Germinal center (tissue), 1 donor: Measurements from ENCODE around the gene TMEM209.
"Not testable (repeated sequence)": the region's sequence is repeated elsewhere in the genome, so short reads cannot be mapped to it uniquely, and the experiment has no call there.

Experiments
- DNase-seq: peaks from one replicate; pipeline ENCODE4 v3.0.0; 2012; ENCODE audit warnings: mixed read lengths, low spot score

The TMEM209 gene

GRCh38 chr7:130218806-130219620 is 13.8 kb upstream of the TMEM209 start:
- no peak for DNase-seq

- DNase-seq: no peak
Measured at GRCh38 chr7:130216750-130217149, 11.5 kb upstream of the TMEM209 start.

- no peak for DNase-seq
Measured at GRCh38 chr7:130216025-130216424, 10.8 kb upstream of the TMEM209 start.

- no peak for DNase-seq
Measured at GRCh38 chr7:130213828-130214227, 8.6 kb upstream of the TMEM209 start.

GRCh38 chr7:130210181-130210935 is 5.2 kb upstream of the TMEM209 start:
- DNase-seq: no peak

- DNase-seq: no peak
Measured at GRCh38 chr7:130208516-130208915, 3.3 kb upstream of the TMEM209 start.

- no peak for DNase-seq
Measured at GRCh38 chr7:130207642-130208041, 2.4 kb upstream of the TMEM209 start, which contains the start of gene SSMEM1. Gene SSMEM1 (plus strand): TSS chr7:130207860. CDS start chr7:130207911, 51 bp downstream.

- no peak for DNase-seq
Measured at GRCh38 chr7:130207033-130207432, 1.8 kb upstream of the TMEM209 start.

- DNase-seq: no peak
Measured at GRCh38 chr7:130201796-130202195, 3.4 kb downstream of the TMEM209 start.

GRCh38 chr7:130197094-130197493 is 8.1 kb downstream of the TMEM209 start:
- no peak for DNase-seq

- no peak for DNase-seq
Measured at GRCh38 chr7:130196476-130196875, 8.7 kb downstream of the TMEM209 start.

GRCh38 chr7:130195396-130195795 is 9.8 kb downstream of the TMEM209 start:
- DNase-seq: no peak

- no peak for DNase-seq
Measured at GRCh38 chr7:130191791-130192190, 13.4 kb downstream of the TMEM209 start.

GRCh38 chr7:130189343-130189742 is 15.9 kb downstream of the TMEM209 start:
- DNase-seq: no peak

GRCh38 chr7:130187360-130187759 is 17.8 kb downstream of the TMEM209 start:
- no peak for DNase-seq

GRCh38 chr7:130184349-130184748 is 20.9 kb downstream of the TMEM209 start:
- DNase-seq: not testable (repeated sequence)

GRCh38 chr7:130182990-130183389 is 22.2 kb downstream of the TMEM209 start:
- DNase-seq: no peak

GRCh38 chr7:130181263-130181605 is 24.0 kb downstream of the TMEM209 start:
- no peak for DNase-seq

- no peak for DNase-seq
Measured at GRCh38 chr7:130180571-130181262, 24.5 kb downstream of the TMEM209 start.

GRCh38 chr7:130179631-130180030 is 25.6 kb downstream of the TMEM209 start:
- no peak for DNase-seq

- no peak for DNase-seq
Measured at GRCh38 chr7:130178251-130178650, 27.0 kb downstream of the TMEM209 start.

GRCh38 chr7:130174237-130174959 is 30.8 kb downstream of the TMEM209 start:
- DNase-seq: no peak
